ENCODE results near the gene HNRNPM. TPM values are rescaled to one million over a fixed set of nuclear protein-coding genes. Genes with fewer than 3 reads are reported as not detected.

The HNRNPM gene
- total RNA-seq, 4 donors from 2014 or later: 103 to 126 (median 116) TPM

DNA sequence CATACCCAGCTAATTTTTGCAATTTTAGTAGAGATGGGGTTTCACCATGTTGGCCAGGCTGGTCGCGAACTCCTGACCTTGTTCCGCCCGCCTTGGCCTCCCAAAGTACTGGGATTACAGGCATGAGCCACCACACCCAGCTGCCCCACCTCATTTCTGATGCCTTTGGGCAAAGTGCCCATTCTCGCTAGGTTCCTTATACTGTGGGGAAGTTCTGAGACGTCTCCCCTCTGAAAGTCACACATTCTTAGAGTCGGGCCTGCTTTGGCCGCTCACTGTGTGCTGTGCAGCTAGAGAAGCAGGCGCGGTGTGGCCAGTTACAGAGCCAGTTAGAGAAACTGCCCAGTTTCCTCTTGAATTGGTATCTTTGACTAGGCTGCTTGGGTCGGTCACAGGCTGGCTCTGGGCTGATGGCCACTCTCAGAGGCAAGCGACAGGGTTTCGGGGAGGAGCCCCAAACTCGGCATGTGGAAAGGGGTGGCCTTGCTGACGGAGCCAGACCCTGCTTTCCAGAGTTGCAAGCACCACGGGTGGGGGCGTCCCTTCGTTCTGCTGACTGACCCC lies 39.6 kb downstream of the HNRNPM start:
- no peak for DNase-seq (ENCODE audit: extremely low spot score)
- TF ChIP-seq POLR2AphosphoS5 (IDR thresholded peaks at IDR 0.05) (no peak), POLR2A (IDR thresholded peaks at IDR 0.05; ENCODE audit: low read depth) (no peak), EP300 (IDR thresholded peaks at IDR 0.05) (no peak)
- TF ChIP-seq, protein P1, sequence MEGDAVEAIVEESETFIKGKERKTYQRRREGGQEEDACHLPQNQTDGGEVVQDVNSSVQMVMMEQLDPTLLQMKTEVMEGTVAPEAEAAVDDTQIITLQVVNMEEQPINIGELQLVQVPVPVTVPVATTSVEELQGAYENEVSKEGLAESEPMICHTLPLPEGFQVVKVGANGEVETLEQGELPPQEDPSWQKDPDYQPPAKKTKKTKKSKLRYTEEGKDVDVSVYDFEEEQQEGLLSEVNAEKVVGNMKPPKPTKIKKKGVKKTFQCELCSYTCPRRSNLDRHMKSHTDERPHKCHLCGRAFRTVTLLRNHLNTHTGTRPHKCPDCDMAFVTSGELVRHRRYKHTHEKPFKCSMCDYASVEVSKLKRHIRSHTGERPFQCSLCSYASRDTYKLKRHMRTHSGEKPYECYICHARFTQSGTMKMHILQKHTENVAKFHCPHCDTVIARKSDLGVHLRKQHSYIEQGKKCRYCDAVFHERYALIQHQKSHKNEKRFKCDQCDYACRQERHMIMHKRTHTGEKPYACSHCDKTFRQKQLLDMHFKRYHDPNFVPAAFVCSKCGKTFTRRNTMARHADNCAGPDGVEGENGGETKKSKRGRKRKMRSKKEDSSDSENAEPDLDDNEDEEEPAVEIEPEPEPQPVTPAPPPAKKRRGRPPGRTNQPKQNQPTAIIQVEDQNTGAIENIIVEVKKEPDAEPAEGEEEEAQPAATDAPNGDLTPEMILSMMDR (IDR thresholded peaks at IDR 0.05): no peak
- Histone ChIP-seq H3K27me3 (no peaks in the 10 kb centered on the region), H3K27ac (replicated peaks in 1 of 4) (no peak overlapping the region), H3K4me3 (no peak overlapping the region), H3K9me3 (no peaks in the 10 kb centered on the region), H3K36me3 (peaks cover 58 to 94% (median 78%) of the 10 kb centered on the region in 4 donors), H3K4me1 (peaks cover 33 to 58% (median 41%) of the 10 kb centered on the region in 4 donors)
- 74% methylated on average over 9 of the region's 18 CpGs for WGBS
- intact Hi-C loops (cut with DNase I): no loop called here

- no peak for DNase-seq (ENCODE audit: extremely low spot score)
- Histone ChIP-seq H3K27ac (replicated peaks in 1 of 4) (no peak overlapping the region), H3K4me1 (peaks cover 26 to 46% (median 36%) of the 10 kb centered on the region in 4 donors), H3K27me3 (no peaks in the 10 kb centered on the region), H3K36me3 (peaks cover 62 to 99% (median 87%) of the 10 kb centered on the region in 4 donors), H3K4me3 (no peak overlapping the region), H3K9me3 (no peaks in the 10 kb centered on the region)
- TF ChIP-seq POLR2AphosphoS5 (IDR thresholded peaks at IDR 0.05): no peak
- TF ChIP-seq, protein P1 (IDR thresholded peaks at IDR 0.05): no peak
- TF ChIP-seq EP300 (IDR thresholded peaks at IDR 0.05): no peak
- TF ChIP-seq POLR2A (IDR thresholded peaks at IDR 0.05; ENCODE audit: low read depth): no peak
- intact Hi-C loops (cut with DNase I): no loop called here
- 93% methylated on average over 23 of the region's 62 CpGs for whole genome bisulfite sequencing
Measured at GRCh38 chr19:8485561-8486371, 41.0 kb downstream of the HNRNPM start.

DNA sequence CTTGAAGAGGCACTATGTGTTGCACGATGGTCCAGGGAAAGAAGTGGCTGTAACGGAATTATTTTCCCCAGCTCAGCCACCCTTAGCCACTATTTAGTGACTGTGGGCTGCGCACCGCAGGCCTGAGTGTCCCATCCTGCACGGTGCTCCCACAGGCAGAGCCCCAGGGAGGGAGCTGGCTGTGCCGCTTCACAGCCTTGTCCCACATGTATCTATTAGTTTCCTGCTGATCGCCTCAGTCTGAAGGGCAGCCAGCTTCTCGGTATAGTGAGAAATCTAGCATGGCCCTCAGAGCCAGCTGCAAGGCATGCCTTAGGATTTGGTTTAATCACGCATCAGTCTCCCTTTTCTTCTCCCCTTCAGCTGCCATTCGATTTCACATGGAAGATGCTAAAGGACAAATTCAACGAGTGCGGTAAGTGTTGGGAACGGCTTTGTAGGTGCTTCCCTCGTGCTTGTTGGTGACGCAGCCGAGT lies 41.9 kb downstream of the HNRNPM start:
- TF ChIP-seq POLR2A (IDR thresholded peaks at IDR 0.05; ENCODE audit: low read depth) (no peak), POLR2AphosphoS5 (IDR thresholded peaks at IDR 0.05) (peak in 1 of 2 donors; percentile 5), EP300 (IDR thresholded peaks at IDR 0.05) (no peak)
- TF ChIP-seq, protein P1 (IDR thresholded peaks at IDR 0.05): no peak
- H3K9me3 ChIP-seq: no peaks in the 10 kb centered on the region
- H3K4me1 ChIP-seq: peaks cover 17 to 37% (median 27%) of the 10 kb centered on the region in 4 donors
- H3K36me3 ChIP-seq: peaks cover 62 to 97% (median 84%) of the 10 kb centered on the region in 4 donors
- intact Hi-C loops (cut with DNase I): no loop called here
- H3K27me3 ChIP-seq: no peaks in the 10 kb centered on the region
- no peak overlapping the region for H3K4me3 ChIP-seq
- no peak for DNase-seq (ENCODE audit: extremely low spot score)
- 86% methylated on average over 16 of the region's 16 CpGs for WGBS
- H3K27ac ChIP-seq (replicated peaks in 1 of 4): peak overlapping the region in 2 of 4 donors; percentile 10 to 33

- TF ChIP-seq POLR2A (IDR thresholded peaks at IDR 0.05; ENCODE audit: low read depth): no peak
- intact Hi-C loops (cut with DNase I): no loop called here
- H3K4me1 ChIP-seq: peaks cover 12 to 31% (median 23%) of the 10 kb centered on the region in 4 donors
- peaks cover 62 to 91% (median 82%) of the 10 kb centered on the region in 4 donors for H3K36me3 ChIP-seq
- no peaks in the 10 kb centered on the region for H3K9me3 ChIP-seq
- H3K27ac ChIP-seq (replicated peaks in 1 of 4): peak overlapping the region in 3 of 4 donors; percentile 2 to 33 (median 10)
- 60% methylated on average over 11 of the region's 13 CpGs for WGBS
- H3K4me3 ChIP-seq: no peak overlapping the region
- DNase-seq (ENCODE audit: extremely low spot score): no peak
- no peaks in the 10 kb centered on the region for H3K27me3 ChIP-seq
Measured at GRCh38 chr19:8487137-8487851, 42.5 kb downstream of the HNRNPM start.

Measured in esophagus muscularis mucosa (tissue), 4 donors.